Measurements from ENCODE around the gene EML4. TPM values are rescaled to one million over a fixed set of nuclear protein-coding genes. Genes with fewer than 3 reads are reported as not detected.

The EML4 gene
- total RNA-seq, 1 experiment from 2014 or later: 38.3 TPM

GRCh38 chr2:42156721-42157120 lies 12.4 kb upstream of the EML4 start:
- H3K9me3 ChIP-seq (ENCODE audit: low read length): no peaks in the 10 kb centered on the region
- ChIA-PET CTCF (no interaction called here), POLR2A (ENCODE audit: unreplicated experiment) (no interaction called here)
- no peak overlapping the region for H3K4me2 ChIP-seq (ENCODE audit: low read length)
- no peak overlapping the region for H3K27ac ChIP-seq (ENCODE audit: low read length)
- H3K9me2 ChIP-seq (replicated peaks; ENCODE audit: low read length): no peaks in the 10 kb centered on the region
- no peaks in the 10 kb centered on the region for H3K79me2 ChIP-seq (ENCODE audit: low read length)
- no peak overlapping the region for H3K4me3 ChIP-seq (ENCODE audit: low read length)
- DNase-seq: no peak
- H2AFZ ChIP-seq (ENCODE audit: low read length): no peak overlapping the region
- H3K27me3 ChIP-seq (ENCODE audit: low read length): no peaks in the 10 kb centered on the region
- no peaks in the 10 kb centered on the region for H3F3A ChIP-seq (ENCODE audit: low read length, unreplicated experiment)
- no peaks in the 10 kb centered on the region for H4K20me1 ChIP-seq (ENCODE audit: low read length)
- H3K9ac ChIP-seq (ENCODE audit: low read length): no peak overlapping the region
- H3K36me3 ChIP-seq (ENCODE audit: low read depth, low read length): no peaks in the 10 kb centered on the region
- intact Hi-C loops (cut with micrococcal nuclease): no loop called here
- no peaks in the 10 kb centered on the region for H3K4me1 ChIP-seq (ENCODE audit: insufficient read depth, low read length)
- TF ChIP-seq EZH2 (IDR thresholded peaks at IDR 0.05; ENCODE audit: low read length, unreplicated experiment) (no peak), CTCF (conservative IDR thresholded peaks at IDR 0.05; ENCODE audit: low read depth, low read length) (no peak), EZH2phosphoT487 (IDR thresholded peaks at IDR 0.05; ENCODE audit: borderline replicate concordance, low read length) (no peak)
- no peak for ATAC-seq
- no TSS peak for BruUV-seq (replicated peaks)

- DNase-seq: no peak
- Histone ChIP-seq H3K9me3 (ENCODE audit: low read length) (no peaks in the 10 kb centered on the region), H3K36me3 (ENCODE audit: low read depth, low read length) (no peaks in the 10 kb centered on the region), H3K27me3 (ENCODE audit: low read length) (no peaks in the 10 kb centered on the region), H3K4me1 (ENCODE audit: insufficient read depth, low read length) (no peaks in the 10 kb centered on the region), H3K4me3 (ENCODE audit: low read length) (no peak overlapping the region), H3K9me2 (replicated peaks; ENCODE audit: low read length) (no peaks in the 10 kb centered on the region), H3K79me2 (ENCODE audit: low read length) (no peaks in the 10 kb centered on the region), H3F3A (ENCODE audit: low read length, unreplicated experiment) (no peaks in the 10 kb centered on the region), H2AFZ (ENCODE audit: low read length) (no peak overlapping the region), H3K9ac (ENCODE audit: low read length) (no peak overlapping the region), H3K4me2 (ENCODE audit: low read length) (no peak overlapping the region), H3K27ac (ENCODE audit: low read length) (no peak overlapping the region), H4K20me1 (ENCODE audit: low read length) (no peaks in the 10 kb centered on the region)
- TF ChIP-seq EZH2phosphoT487 (IDR thresholded peaks at IDR 0.05; ENCODE audit: borderline replicate concordance, low read length) (no peak), EZH2 (IDR thresholded peaks at IDR 0.05; ENCODE audit: low read length, unreplicated experiment) (no peak), CTCF (conservative IDR thresholded peaks at IDR 0.05; ENCODE audit: low read depth, low read length) (no peak)
- ChIA-PET POLR2A (ENCODE audit: unreplicated experiment) (no interaction called here), CTCF (no interaction called here)
- no peak for ATAC-seq
- intact Hi-C loops (cut with micrococcal nuclease): no loop called here
- no TSS peak for BruUV-seq (replicated peaks)
Observed at GRCh38 chr2:42161444-42161843, 7.7 kb upstream of the EML4 start.

- Histone ChIP-seq H3K9me2 (replicated peaks; ENCODE audit: low read length) (no peaks in the 10 kb centered on the region), H3K4me1 (ENCODE audit: insufficient read depth, low read length) (no peaks in the 10 kb centered on the region), H4K20me1 (ENCODE audit: low read length) (no peaks in the 10 kb centered on the region), H3K9ac (ENCODE audit: low read length) (no peak overlapping the region), H3K4me3 (ENCODE audit: low read length) (no peak overlapping the region), H3K79me2 (ENCODE audit: low read length) (no peaks in the 10 kb centered on the region), H3K4me2 (ENCODE audit: low read length) (no peak overlapping the region), H2AFZ (ENCODE audit: low read length) (no peak overlapping the region), H3K36me3 (ENCODE audit: low read depth, low read length) (no peaks in the 10 kb centered on the region), H3K9me3 (ENCODE audit: low read length) (no peaks in the 10 kb centered on the region), H3K27ac (ENCODE audit: low read length) (no peak overlapping the region), H3F3A (ENCODE audit: low read length, unreplicated experiment) (no peaks in the 10 kb centered on the region), H3K27me3 (ENCODE audit: low read length) (no peaks in the 10 kb centered on the region)
- intact Hi-C loops (cut with micrococcal nuclease): no loop called here
- ChIA-PET CTCF (no interaction called here), POLR2A (ENCODE audit: unreplicated experiment) (no interaction called here)
- no TSS peak for BruUV-seq (replicated peaks)
- DNase-seq (no peak), ATAC-seq (no peak)
- TF ChIP-seq CTCF (conservative IDR thresholded peaks at IDR 0.05; ENCODE audit: low read depth, low read length): no peak
- TF ChIP-seq EZH2phosphoT487 (IDR thresholded peaks at IDR 0.05; ENCODE audit: borderline replicate concordance, low read length): no peak
- TF ChIP-seq EZH2 (IDR thresholded peaks at IDR 0.05; ENCODE audit: low read length, unreplicated experiment): no peak
Observed at GRCh38 chr2:42163444-42164045, 5.6 kb upstream of the EML4 start.
